Breast epithelium (tissue), 4 donors: ENCODE measurements around the gene SNRNP25. TPM values are rescaled to one million over a fixed set of nuclear protein-coding genes. Genes with fewer than 3 reads are reported as not detected.
A peak's percentile ranks its signal among the peaks of the same experiment; 100 is the strongest.

Source experiments
- DNase-seq, 2 donors: peaks; one replicate each; pipeline ENCODE4 v3.0.0-alpha.2; 2019; ENCODE audit warnings: low spot score in 2 of 2
- H3K27ac ChIP-seq, 2 donors: fragments of 200-600 bp; sonication (generic) in 1 of 2; one replicate each; pipeline ENCODE4 v1.5.1; 2016 to 2019; ENCODE audit warnings: mild to moderate bottlenecking in 1 of 2
- H3K27me3 ChIP-seq, 2 donors: fragments of 200-600 bp; sonication (generic) in 1 of 2; one replicate each; pipeline versions ENCODE4 v1.5.1 to v1.6.0; 2017 to 2019; ENCODE audit warnings: control low read depth in 1 of 2, mild to moderate bottlenecking in 1 of 2
- H3K36me3 ChIP-seq: fragments of 200-600 bp; one replicate; pipeline ENCODE4 v1.5.1; 2019
- H3K4me1 ChIP-seq, 2 donors: fragments of 200-600 bp; sonication (generic); one replicate each; pipeline ENCODE4 v1.5.1; 2016 to 2019; ENCODE audit warnings: control low read depth in 1 of 2
- H3K4me3 ChIP-seq, 3 donors: fragments of 200-600 bp; sonication (generic); 1 replicate in 2 of 3; 2 replicates in 1 of 3; pipeline ENCODE4 v1.5.1; 2016 to 2019; ENCODE audit warnings: mild to moderate bottlenecking in 3 of 3, moderate library complexity in 2 of 3
- H3K9me3 ChIP-seq, 2 donors: fragments of 200-600 bp; sonication (generic) in 1 of 2; one replicate each; pipeline ENCODE4 v1.5.1; 2016 to 2019; ENCODE audit warnings: control low read depth in 1 of 2
- POLR2A ChIP-seq: fragments of 450-650 bp; IDR thresholded peaks from one replicate; pipeline ENCODE4 v1.6.1; 2016; ENCODE audit warnings: antibody characterized with exemption, mild to moderate bottlenecking, moderate library complexity
- POLR2AphosphoS5 ChIP-seq, 3 donors: sonication (generic); formaldehyde crosslinking; IDR thresholded peaks; one replicate each; pipeline ENCODE4 v1.6.1; 2017; ENCODE audit warnings: antibody characterized with exemption in 3 of 3
- intact Hi-C: fragments of 100-400 bp; cut with DNase I; formaldehyde crosslinking; loops from one replicate; pipeline ENCODE4 v1.15.1; 2023; ENCODE audit warnings: low total_unique reads
- total RNA-seq, 3 donors: library from RNA; depleted of rRNA; stranded (reverse); fragments of >200 nt; gene quantifications; one replicate each; pipeline ENCODE4 v1.1.0, GENCODE V29; 2016
- TF ChIP-seq, protein P1 (sequence below), 3 donors: fragments of 450-650 bp; IDR thresholded peaks; one replicate each; pipeline ENCODE4 v1.5.1; 2016 to 2017; ENCODE audit warnings: antibody characterized with exemption in 3 of 3, mild to moderate bottlenecking in 3 of 3, moderate library complexity in 3 of 3

Gene SNRNP25
- total RNA-seq, 3 donors from 2014 or later = 17.4 to 23.9 (median 17.9) TPM

DNA sequence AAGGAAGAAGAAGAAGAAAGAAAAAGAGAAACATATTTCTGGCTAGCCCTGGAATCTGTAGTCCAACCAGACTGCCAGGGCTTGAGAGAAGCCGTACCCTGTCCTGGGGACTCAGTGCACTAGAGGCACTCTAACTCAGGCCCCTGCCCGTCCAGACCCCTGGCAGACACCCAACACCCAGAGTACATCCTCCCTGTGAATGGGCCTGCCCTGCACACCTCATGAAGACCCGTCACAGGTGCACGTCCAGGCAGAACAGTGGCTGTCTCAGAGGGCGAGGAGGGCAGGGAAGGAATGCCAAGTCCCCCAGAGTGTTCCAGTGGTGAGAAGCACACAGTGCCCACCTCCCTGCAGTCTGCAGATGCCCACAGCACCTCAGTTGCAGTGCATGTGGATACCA is 47.4 kb downstream of the SNRNP25 start:
- no peak for DNase-seq
- no peaks in the 10 kb centered on the region for H3K36me3 ChIP-seq
- no peaks in the 10 kb centered on the region for H3K27me3 ChIP-seq
- TF ChIP-seq POLR2A = no peak
- peak overlapping the region; percentile 65 to 82 for H3K27ac ChIP-seq
- H3K4me3 ChIP-seq = no peak overlapping the region
- peaks cover 11 to 19% of the 10 kb centered on the region in 2 donors for H3K4me1 ChIP-seq
- intact Hi-C loops = no loop called here
- H3K9me3 ChIP-seq = no peaks in the 10 kb centered on the region

DNA sequence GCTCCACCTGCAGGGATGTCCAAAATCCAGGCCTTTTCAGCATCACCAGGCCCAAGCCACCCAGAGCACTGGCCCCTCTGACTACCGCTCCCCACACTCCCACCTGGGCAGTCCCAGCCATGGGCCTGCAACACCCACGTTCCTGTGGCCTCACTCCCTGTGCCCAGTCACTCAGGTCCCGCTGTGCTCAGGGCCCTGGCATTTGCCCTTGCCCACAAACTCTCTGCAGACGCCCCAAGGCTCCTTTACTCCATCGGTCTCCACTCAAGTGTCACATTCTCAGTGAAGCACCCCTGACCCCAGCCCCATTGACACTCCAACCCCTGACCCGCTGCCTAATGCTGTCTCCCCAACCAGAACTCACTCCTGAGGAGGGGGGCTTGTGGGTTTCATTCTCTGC is 48.0 kb downstream of the SNRNP25 start:
- Histone ChIP-seq H3K36me3 (no peaks in the 10 kb centered on the region), H3K9me3 (no peaks in the 10 kb centered on the region), H3K4me3 (peak overlapping the region in 1 of 3 donors; percentile 22), H3K27ac (peak overlapping the region; percentile 65 to 82), H3K27me3 (no peaks in the 10 kb centered on the region), H3K4me1 (peaks cover 11 to 19% of the 10 kb centered on the region in 2 donors)
- DNase-seq = no peak
- TF ChIP-seq POLR2AphosphoS5 (IDR thresholded peaks at IDR 0.05) (no peak), POLR2A (no peak)
- TF ChIP-seq, protein P1, sequence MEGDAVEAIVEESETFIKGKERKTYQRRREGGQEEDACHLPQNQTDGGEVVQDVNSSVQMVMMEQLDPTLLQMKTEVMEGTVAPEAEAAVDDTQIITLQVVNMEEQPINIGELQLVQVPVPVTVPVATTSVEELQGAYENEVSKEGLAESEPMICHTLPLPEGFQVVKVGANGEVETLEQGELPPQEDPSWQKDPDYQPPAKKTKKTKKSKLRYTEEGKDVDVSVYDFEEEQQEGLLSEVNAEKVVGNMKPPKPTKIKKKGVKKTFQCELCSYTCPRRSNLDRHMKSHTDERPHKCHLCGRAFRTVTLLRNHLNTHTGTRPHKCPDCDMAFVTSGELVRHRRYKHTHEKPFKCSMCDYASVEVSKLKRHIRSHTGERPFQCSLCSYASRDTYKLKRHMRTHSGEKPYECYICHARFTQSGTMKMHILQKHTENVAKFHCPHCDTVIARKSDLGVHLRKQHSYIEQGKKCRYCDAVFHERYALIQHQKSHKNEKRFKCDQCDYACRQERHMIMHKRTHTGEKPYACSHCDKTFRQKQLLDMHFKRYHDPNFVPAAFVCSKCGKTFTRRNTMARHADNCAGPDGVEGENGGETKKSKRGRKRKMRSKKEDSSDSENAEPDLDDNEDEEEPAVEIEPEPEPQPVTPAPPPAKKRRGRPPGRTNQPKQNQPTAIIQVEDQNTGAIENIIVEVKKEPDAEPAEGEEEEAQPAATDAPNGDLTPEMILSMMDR (IDR thresholded peaks at IDR 0.05) = no peak
- intact Hi-C loops = no loop called here

GRCh38 chr16:102060-102855 is 48.6 kb downstream of the SNRNP25 start:
- DNase-seq = peak in 1 of 2 donors; percentile 71
- H3K27ac ChIP-seq = peak overlapping the region; percentile 65 to 82
- H3K4me3 ChIP-seq = peak overlapping the region in 1 of 3 donors; percentile 22
- H3K36me3 ChIP-seq = no peaks in the 10 kb centered on the region
- no peaks in the 10 kb centered on the region for H3K9me3 ChIP-seq
- intact Hi-C loops = no loop called here
- H3K4me1 ChIP-seq = peaks cover 11 to 19% of the 10 kb centered on the region in 2 donors
- TF ChIP-seq POLR2A (no peak), POLR2AphosphoS5 (IDR thresholded peaks at IDR 0.05) (peak in 1 of 3 donors; percentile 12)
- TF ChIP-seq, protein P1 (IDR thresholded peaks at IDR 0.05) = no peak
- no peaks in the 10 kb centered on the region for H3K27me3 ChIP-seq

DNA sequence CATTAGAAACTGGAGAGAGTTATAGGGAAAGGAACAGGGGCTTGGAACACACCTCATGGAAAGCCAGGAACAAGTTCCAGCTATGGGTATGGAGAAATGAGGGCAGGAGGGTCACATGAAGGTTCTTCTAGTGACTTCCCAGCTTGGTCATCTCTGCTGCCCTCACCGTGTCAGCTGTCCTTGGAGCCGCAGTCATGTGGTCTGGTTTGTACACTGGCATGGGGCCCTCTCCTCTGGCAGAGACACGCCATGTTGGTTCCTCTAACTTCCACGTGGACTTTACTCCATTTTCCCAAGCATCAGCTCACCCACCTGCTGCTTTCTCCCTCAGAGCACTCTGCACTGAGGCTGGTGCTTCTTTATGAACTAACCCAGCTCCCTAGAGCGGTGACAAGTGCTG is 50.7 kb downstream of the SNRNP25 start:
- no peak overlapping the region for H3K27ac ChIP-seq
- DNase-seq = no peak
- H3K4me3 ChIP-seq = no peak overlapping the region
- peaks cover 11 to 19% of the 10 kb centered on the region in 2 donors for H3K4me1 ChIP-seq
- intact Hi-C loops = no loop called here
- H3K9me3 ChIP-seq = no peaks in the 10 kb centered on the region
- H3K27me3 ChIP-seq = no peaks in the 10 kb centered on the region
- no peaks in the 10 kb centered on the region for H3K36me3 ChIP-seq
- TF ChIP-seq, protein P1 (IDR thresholded peaks at IDR 0.05) = no peak
- TF ChIP-seq POLR2A = no peak
- TF ChIP-seq POLR2AphosphoS5 (IDR thresholded peaks at IDR 0.05) = no peak

DNA sequence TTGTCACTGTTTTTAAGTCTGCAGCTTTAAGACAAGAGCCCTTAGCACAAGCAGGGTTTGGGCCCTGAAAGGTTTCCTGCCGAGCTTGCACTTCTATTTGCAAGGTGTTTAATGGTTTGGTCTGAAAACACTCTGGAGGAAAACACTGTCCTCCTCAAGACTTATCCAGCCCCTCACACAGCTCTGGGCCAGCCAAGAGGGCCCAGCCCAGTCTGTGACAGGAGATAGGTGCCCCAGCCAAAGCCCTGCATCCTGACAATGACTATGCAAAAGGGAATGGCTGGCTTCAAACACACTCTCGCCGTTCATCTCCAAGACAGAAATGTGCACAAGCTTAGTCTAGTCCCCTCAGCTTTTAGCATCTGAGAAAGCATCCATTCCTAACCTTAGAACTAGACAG is 51.3 kb downstream of the SNRNP25 start:
- Histone ChIP-seq H3K9me3 (no peaks in the 10 kb centered on the region), H3K4me1 (peaks cover 11 to 19% of the 10 kb centered on the region in 2 donors), H3K27me3 (no peaks in the 10 kb centered on the region), H3K4me3 (no peak overlapping the region), H3K27ac (no peak overlapping the region), H3K36me3 (no peaks in the 10 kb centered on the region)
- DNase-seq = no peak
- TF ChIP-seq POLR2A (no peak), POLR2AphosphoS5 (IDR thresholded peaks at IDR 0.05) (no peak)
- TF ChIP-seq, protein P1 (IDR thresholded peaks at IDR 0.05) = no peak
- intact Hi-C loops = loop anchor here (5.0 kb wide), 1 partner anchor 257 kb away; no protein-coding TSS in a partner anchor
